ENCODE results near the gene SLC9A3. TPM values are rescaled to one million over a fixed set of nuclear protein-coding genes. Genes with fewer than 3 reads are reported as not detected.
A peak's percentile ranks its signal among the peaks of the same experiment; 100 is the strongest.

Gene SLC9A3
- total RNA-seq, 1 experiment from 2014 or later, result 1.5 TPM

DNA sequence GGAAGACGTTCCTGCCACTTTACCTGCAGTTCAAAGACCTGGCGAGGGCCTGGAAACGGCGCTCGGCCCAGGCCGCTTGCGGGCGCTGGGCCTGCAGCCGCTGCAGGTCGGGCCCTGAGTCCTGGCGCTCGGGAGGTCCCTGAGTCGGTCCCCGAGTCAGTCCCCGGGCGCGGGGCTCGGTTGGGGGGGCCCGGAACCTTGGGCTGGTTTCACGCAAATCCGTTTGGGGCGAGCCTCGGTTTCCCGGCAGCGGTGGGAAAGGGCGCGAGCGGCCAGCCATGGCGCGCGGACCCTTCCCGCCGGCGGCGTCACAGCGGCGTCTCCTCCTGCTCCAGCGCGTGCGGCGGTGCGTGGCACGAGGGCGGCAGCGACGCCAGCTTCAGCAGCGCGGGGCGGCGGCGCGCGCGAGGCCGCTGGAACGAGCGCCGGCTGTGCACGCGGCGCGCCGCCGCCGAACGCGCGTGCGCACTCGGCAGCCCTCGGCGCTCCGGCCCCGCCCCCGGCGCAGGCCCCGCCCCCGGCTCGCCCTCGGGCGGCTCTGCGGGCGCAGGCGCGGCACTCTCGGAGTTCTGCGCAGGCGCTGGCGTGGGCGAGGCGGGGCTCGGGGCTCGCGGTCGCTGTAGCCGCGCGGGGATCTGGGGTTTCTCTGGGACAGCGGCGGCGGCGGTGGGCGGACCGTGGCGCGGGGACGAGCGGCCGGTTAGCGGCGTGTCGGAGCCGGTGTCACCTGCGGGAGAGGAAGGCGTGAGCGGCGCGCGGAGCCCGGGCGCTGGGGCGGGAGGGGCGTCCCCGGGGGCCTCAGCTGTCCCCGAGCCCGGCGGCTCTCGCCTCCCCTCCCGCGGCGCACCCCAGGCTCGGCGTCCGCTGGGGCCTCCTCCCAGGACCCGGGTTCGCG is 51.3 kb downstream of the SLC9A3 start:
- H3K9ac ChIP-seq (ENCODE audit: low read length), result peak overlapping the region; percentile 89
- ChIA-PET POLR2A (no interaction called here), CTCF (interaction anchor here (1.9 to 2.8 kb wide), 2 partner anchors 27 to 156 kb away, joined by 9 to 11 read pairs; no protein-coding TSS in a partner anchor), RAD21 (ENCODE audit: low non-redundant PET in 1 of 2, low total read pairs in 2 of 2, uncharacterized antibody in 2 of 2, unreplicated experiment in 2 of 2) (no interaction called here)
- peaks cover 5 to 16% of the 10 kb centered on the region in 2 experiments; a peak in 3 of 4 replicates for H3K4me1 ChIP-seq (ENCODE audit: control insufficient read depth in 1 of 2, insufficient read depth in 2 of 2, low read length in 2 of 2)
- no peaks in the 10 kb centered on the region for H3K9me2 ChIP-seq (ENCODE audit: insufficient read depth)
- H3K4me2 ChIP-seq (ENCODE audit: low read length), result peak overlapping the region; percentile 94
- H2AFZ ChIP-seq (ENCODE audit: low read depth, low read length, poor library complexity, severe bottlenecking), result no peak overlapping the region
- intact Hi-C loops (cut with micrococcal nuclease), result no loop called here
- peaks cover 22% of the 10 kb centered on the region for H3K79me2 ChIP-seq (ENCODE audit: insufficient read depth, low read length)
- H3K27ac ChIP-seq (ENCODE audit: low read depth, low read length), result peak overlapping the region; percentile 85
- no TSS peak for BruUV-seq (replicated peaks)
- ATAC-seq (peak; percentile 81), DNase-seq (ENCODE audit: low read depth, low spot score) (peak; percentile 54)
- H3K9me3 ChIP-seq (ENCODE audit: control insufficient read depth in 1 of 2, insufficient read depth in 1 of 2, low read depth in 1 of 2, low read length in 2 of 2), result no peaks in the 10 kb centered on the region
- H3K27me3 ChIP-seq (ENCODE audit: insufficient read depth, low read length), result no peaks in the 10 kb centered on the region
- H4K20me1 ChIP-seq (ENCODE audit: insufficient read depth), result peaks cover 3% of the 10 kb centered on the region; the same call in 1 of the 2 replicates
- peaks cover 3 to 5% of the 10 kb centered on the region in 2 experiments; a peak in 1 of 4 replicates for H3K36me3 ChIP-seq (ENCODE audit: control insufficient read depth in 1 of 2, insufficient read depth in 2 of 2, low read length in 2 of 2)
- H3K4me3 ChIP-seq (replicated peaks in 1 of 2; ENCODE audit: low read depth in 1 of 2, low read length in 2 of 2), result peak overlapping the region; percentile 77 to 82
- TF ChIP-seq CBX3 (IDR thresholded peaks at IDR 0.05; ENCODE audit: low read depth) (no peak), CEBPB (IDR thresholded peaks at IDR 0.05; ENCODE audit: low read depth) (no peak), JUND (IDR thresholded peaks at IDR 0.05) (no peak), ZFX (IDR thresholded peaks at IDR 0.05) (peak; percentile 92), YY1 (IDR thresholded peaks at IDR 0.05; ENCODE audit: extremely low read depth, insufficient replicate concordance, low read depth, low read length) (peak; percentile 18), SRF (IDR thresholded peaks at IDR 0.05; ENCODE audit: low read depth) (no peak), TCF7L2 (IDR thresholded peaks at IDR 0.05; ENCODE audit: borderline replicate concordance, extremely low read depth, insufficient read depth, insufficient read length) (no peak), ELF1 (IDR thresholded peaks at IDR 0.05; ENCODE audit: borderline replicate concordance, low read depth) (no peak), EZH2phosphoT487 (IDR thresholded peaks at IDR 0.05; ENCODE audit: borderline replicate concordance) (no peak), RAD21 (IDR thresholded peaks at IDR 0.05; ENCODE audit: low read depth) (no peak), EZH2 (IDR thresholded peaks at IDR 0.05) (no peak), SIN3A (IDR thresholded peaks at IDR 0.05; ENCODE audit: low read depth) (no peak; the same call in 1 of the 2 replicates), EGR1 (IDR thresholded peaks at IDR 0.05; ENCODE audit: low read depth) (peak; percentile 83), POLR2A (IDR thresholded peaks at IDR 0.05; ENCODE audit: borderline replicate concordance, extremely low read depth, insufficient read depth, insufficient read length) (peak; percentile 86), POLR2AphosphoS5 (IDR thresholded peaks at IDR 0.05; ENCODE audit: low read depth, low read length) (peak; percentile 96), FOSL1 (IDR thresholded peaks at IDR 0.05; ENCODE audit: low read depth) (no peak), SP1 (IDR thresholded peaks at IDR 0.05; ENCODE audit: low read depth) (no peak)
- TF ChIP-seq, protein P1, sequence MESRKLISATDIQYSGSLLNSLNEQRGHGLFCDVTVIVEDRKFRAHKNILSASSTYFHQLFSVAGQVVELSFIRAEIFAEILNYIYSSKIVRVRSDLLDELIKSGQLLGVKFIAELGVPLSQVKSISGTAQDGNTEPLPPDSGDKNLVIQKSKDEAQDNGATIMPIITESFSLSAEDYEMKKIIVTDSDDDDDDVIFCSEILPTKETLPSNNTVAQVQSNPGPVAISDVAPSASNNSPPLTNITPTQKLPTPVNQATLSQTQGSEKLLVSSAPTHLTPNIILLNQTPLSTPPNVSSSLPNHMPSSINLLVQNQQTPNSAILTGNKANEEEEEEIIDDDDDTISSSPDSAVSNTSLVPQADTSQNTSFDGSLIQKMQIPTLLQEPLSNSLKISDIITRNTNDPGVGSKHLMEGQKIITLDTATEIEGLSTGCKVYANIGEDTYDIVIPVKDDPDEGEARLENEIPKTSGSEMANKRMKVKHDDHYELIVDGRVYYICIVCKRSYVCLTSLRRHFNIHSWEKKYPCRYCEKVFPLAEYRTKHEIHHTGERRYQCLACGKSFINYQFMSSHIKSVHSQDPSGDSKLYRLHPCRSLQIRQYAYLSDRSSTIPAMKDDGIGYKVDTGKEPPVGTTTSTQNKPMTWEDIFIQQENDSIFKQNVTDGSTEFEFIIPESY (IDR thresholded peaks at IDR 0.05; ENCODE audit: extremely low read depth, insufficient replicate concordance, low read length), result no peak
- TF ChIP-seq, protein P2, sequence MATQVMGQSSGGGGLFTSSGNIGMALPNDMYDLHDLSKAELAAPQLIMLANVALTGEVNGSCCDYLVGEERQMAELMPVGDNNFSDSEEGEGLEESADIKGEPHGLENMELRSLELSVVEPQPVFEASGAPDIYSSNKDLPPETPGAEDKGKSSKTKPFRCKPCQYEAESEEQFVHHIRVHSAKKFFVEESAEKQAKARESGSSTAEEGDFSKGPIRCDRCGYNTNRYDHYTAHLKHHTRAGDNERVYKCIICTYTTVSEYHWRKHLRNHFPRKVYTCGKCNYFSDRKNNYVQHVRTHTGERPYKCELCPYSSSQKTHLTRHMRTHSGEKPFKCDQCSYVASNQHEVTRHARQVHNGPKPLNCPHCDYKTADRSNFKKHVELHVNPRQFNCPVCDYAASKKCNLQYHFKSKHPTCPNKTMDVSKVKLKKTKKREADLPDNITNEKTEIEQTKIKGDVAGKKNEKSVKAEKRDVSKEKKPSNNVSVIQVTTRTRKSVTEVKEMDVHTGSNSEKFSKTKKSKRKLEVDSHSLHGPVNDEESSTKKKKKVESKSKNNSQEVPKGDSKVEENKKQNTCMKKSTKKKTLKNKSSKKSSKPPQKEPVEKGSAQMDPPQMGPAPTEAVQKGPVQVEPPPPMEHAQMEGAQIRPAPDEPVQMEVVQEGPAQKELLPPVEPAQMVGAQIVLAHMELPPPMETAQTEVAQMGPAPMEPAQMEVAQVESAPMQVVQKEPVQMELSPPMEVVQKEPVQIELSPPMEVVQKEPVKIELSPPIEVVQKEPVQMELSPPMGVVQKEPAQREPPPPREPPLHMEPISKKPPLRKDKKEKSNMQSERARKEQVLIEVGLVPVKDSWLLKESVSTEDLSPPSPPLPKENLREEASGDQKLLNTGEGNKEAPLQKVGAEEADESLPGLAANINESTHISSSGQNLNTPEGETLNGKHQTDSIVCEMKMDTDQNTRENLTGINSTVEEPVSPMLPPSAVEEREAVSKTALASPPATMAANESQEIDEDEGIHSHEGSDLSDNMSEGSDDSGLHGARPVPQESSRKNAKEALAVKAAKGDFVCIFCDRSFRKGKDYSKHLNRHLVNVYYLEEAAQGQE (IDR thresholded peaks at IDR 0.05; ENCODE audit: low read depth), result no peak
- TF ChIP-seq, protein P3, sequence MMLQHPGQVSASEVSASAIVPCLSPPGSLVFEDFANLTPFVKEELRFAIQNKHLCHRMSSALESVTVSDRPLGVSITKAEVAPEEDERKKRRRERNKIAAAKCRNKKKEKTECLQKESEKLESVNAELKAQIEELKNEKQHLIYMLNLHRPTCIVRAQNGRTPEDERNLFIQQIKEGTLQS (IDR thresholded peaks at IDR 0.05), result no peak
- TF ChIP-seq, protein P4, sequence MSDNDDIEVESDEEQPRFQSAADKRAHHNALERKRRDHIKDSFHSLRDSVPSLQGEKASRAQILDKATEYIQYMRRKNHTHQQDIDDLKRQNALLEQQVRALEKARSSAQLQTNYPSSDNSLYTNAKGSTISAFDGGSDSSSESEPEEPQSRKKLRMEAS (IDR thresholded peaks at IDR 0.05), result peak; percentile 99
